ENCODE results near the gene BOLL. TPM values are rescaled to one million over a fixed set of nuclear protein-coding genes. Genes with fewer than 3 reads are reported as not detected.
"Not testable (repeated sequence)": the region's sequence is repeated elsewhere in the genome, so short reads cannot be mapped to it uniquely, and the experiment has no call there.

The BOLL gene, protein sequence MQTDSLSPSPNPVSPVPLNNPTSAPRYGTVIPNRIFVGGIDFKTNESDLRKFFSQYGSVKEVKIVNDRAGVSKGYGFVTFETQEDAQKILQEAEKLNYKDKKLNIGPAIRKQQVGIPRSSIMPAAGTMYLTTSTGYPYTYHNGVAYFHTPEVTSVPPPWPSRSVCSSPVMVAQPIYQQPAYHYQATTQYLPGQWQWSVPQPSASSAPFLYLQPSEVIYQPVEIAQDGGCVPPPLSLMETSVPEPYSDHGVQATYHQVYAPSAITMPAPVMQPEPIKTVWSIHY
- polyA plus RNA-seq (not detected in 2 replicates), polyA minus RNA-seq (not detected in 2 replicates)

DNA sequence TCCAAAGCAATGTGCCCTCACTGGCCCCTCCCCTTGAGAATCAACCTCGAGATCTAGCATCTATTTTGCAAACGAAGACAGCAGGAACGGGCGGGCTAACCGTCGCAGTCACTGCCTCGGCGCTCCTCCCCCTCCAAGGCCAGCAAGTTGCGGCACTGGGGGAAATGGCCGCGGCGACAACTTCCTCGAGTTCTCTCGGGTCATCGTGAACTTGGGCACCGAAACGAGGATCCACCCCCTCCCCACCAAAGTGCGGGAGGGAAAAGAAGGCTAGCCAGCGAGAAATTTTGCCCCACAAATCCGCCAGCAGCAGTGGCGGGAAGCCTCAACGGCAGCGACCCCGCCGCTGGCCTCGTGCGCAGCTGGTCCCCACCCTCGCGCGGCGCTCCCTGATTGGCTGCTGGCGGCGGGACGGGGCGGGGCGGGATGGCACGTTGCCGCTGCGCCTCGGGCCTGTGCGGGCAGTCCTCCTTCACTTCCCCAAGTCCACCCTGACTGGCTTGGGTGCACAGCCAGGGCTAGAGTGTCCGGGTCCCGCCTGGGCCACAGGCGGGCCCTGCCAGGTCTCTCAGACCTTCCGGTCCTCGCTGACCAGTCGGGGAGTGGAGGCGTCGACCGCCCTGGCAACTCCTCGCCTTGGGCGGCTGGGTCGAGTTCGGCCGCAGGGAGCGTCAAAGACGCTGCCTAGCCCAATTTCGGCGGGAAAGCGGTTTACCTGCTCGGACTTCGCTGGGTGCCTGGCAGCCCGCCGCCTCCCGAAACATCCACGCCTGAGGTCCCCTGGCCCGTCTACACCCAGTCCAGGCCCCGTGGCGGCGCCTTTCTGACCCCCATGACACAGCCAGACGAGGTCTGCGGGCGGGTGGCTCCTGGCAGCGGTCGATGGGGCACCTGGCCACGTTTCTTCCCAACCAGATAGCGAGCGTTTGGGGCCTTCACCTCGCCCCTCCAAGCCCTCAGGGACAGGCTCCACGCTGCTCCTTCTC is at the start of gene BOLL:
BOLL (minus strand) TSS at position 364 of the 986 bp plus-strand sequence. CDS start 3,469 bp downstream, outside the sequence.
- no peak within 1 kb of the TSS for H3K4me2 ChIP-seq (ENCODE audit: low read length)
- TF ChIP-seq RAD21 (conservative IDR thresholded peaks at IDR 0.05) (no peak), POLR2AphosphoS5 (IDR thresholded peaks at IDR 0.05) (no peak), EP300 (conservative IDR thresholded peaks at IDR 0.05; ENCODE audit: poor library complexity, severe bottlenecking) (no peak), TAF1 (IDR thresholded peaks at IDR 0.05; ENCODE audit: low read depth) (no peak)
- TF ChIP-seq, protein P1, sequence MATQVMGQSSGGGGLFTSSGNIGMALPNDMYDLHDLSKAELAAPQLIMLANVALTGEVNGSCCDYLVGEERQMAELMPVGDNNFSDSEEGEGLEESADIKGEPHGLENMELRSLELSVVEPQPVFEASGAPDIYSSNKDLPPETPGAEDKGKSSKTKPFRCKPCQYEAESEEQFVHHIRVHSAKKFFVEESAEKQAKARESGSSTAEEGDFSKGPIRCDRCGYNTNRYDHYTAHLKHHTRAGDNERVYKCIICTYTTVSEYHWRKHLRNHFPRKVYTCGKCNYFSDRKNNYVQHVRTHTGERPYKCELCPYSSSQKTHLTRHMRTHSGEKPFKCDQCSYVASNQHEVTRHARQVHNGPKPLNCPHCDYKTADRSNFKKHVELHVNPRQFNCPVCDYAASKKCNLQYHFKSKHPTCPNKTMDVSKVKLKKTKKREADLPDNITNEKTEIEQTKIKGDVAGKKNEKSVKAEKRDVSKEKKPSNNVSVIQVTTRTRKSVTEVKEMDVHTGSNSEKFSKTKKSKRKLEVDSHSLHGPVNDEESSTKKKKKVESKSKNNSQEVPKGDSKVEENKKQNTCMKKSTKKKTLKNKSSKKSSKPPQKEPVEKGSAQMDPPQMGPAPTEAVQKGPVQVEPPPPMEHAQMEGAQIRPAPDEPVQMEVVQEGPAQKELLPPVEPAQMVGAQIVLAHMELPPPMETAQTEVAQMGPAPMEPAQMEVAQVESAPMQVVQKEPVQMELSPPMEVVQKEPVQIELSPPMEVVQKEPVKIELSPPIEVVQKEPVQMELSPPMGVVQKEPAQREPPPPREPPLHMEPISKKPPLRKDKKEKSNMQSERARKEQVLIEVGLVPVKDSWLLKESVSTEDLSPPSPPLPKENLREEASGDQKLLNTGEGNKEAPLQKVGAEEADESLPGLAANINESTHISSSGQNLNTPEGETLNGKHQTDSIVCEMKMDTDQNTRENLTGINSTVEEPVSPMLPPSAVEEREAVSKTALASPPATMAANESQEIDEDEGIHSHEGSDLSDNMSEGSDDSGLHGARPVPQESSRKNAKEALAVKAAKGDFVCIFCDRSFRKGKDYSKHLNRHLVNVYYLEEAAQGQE (IDR thresholded peaks at IDR 0.05; ENCODE audit: borderline replicate concordance): no peak
- TF ChIP-seq, protein P2, sequence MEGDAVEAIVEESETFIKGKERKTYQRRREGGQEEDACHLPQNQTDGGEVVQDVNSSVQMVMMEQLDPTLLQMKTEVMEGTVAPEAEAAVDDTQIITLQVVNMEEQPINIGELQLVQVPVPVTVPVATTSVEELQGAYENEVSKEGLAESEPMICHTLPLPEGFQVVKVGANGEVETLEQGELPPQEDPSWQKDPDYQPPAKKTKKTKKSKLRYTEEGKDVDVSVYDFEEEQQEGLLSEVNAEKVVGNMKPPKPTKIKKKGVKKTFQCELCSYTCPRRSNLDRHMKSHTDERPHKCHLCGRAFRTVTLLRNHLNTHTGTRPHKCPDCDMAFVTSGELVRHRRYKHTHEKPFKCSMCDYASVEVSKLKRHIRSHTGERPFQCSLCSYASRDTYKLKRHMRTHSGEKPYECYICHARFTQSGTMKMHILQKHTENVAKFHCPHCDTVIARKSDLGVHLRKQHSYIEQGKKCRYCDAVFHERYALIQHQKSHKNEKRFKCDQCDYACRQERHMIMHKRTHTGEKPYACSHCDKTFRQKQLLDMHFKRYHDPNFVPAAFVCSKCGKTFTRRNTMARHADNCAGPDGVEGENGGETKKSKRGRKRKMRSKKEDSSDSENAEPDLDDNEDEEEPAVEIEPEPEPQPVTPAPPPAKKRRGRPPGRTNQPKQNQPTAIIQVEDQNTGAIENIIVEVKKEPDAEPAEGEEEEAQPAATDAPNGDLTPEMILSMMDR (IDR thresholded peaks at IDR 0.05; ENCODE audit: poor library complexity, severe bottlenecking): no peak
- H3K4me3 ChIP-seq (ENCODE audit: low read length): no peak within 1 kb of the TSS
- peaks cover 8% of the 10 kb centered on the region for H3K27me3 ChIP-seq (ENCODE audit: insufficient read depth, low read depth, low read length)
- H2AFZ ChIP-seq (ENCODE audit: low read depth, low read length): no peak within 1 kb of the TSS
- H4K20me1 ChIP-seq (ENCODE audit: insufficient read depth): no peaks in the 10 kb centered on the region
- H3K27ac ChIP-seq (ENCODE audit: low read length): no peak within 1 kb of the TSS
- H3K79me2 ChIP-seq (replicated peaks; ENCODE audit: insufficient read depth, low read length): no peaks in the 10 kb centered on the region
- no peaks in the 10 kb centered on the region for H3K9me3 ChIP-seq (ENCODE audit: low read length)
- H3K36me3 ChIP-seq (ENCODE audit: insufficient read depth, low read length): no peaks in the 10 kb centered on the region
- H3K9ac ChIP-seq (ENCODE audit: low read length): no peak within 1 kb of the TSS
- no peaks in the 10 kb centered on the region for H3K9me2 ChIP-seq (ENCODE audit: insufficient read depth, low read length)
- no peaks in the 10 kb centered on the region for H3F3A ChIP-seq (ENCODE audit: insufficient read depth, low read length, poor library complexity, severe bottlenecking)

DNA sequence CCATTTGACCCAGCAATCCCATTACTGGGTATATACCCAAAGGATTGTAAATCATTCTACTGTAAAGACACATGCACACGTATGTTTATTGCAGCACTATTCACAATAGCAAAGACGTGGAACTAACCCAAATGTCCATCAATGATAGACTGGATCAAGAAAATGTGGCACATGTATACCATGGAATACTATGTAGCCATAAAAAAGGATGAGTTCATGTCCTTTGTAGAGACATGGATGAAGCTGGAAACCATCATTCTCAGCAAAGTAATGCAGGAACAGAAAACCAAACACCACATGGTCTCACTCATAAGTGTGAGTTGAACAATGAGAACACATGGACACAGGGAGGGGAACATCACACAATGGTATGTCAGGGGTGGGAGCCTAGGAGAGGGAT is 49.7 kb upstream of the BOLL start:
- H3K79me2 ChIP-seq (replicated peaks; ENCODE audit: insufficient read depth, low read length); H3K27ac ChIP-seq (ENCODE audit: low read length); H3K9ac ChIP-seq (ENCODE audit: low read length); H3F3A ChIP-seq (ENCODE audit: insufficient read depth, low read length, poor library complexity, severe bottlenecking); H2AFZ ChIP-seq (ENCODE audit: low read depth, low read length); H3K9me3 ChIP-seq (ENCODE audit: low read length); H3K4me2 ChIP-seq (ENCODE audit: low read length); H3K36me3 ChIP-seq (ENCODE audit: insufficient read depth, low read length); H4K20me1 ChIP-seq (ENCODE audit: insufficient read depth); H3K4me3 ChIP-seq (ENCODE audit: low read length); H3K9me2 ChIP-seq (ENCODE audit: insufficient read depth, low read length); H3K27me3 ChIP-seq (ENCODE audit: insufficient read depth, low read depth, low read length): not testable (repeated sequence)
